Caco-2 (cell line): ENCODE results near the gene LARGE2. TPM values are rescaled to one million over a fixed set of nuclear protein-coding genes. Genes with fewer than 3 reads are reported as not detected.

ENCODE experiments used
- BruUV-seq: library from RNA; stranded (reverse); fragments of 400-500 nt; replicated peaks from 2 replicates; lab custom pipeline; 2021; lab: Mats Ljungman, UMichigan
- CTCF ChIA-PET: fragments of 300-600 bp; sonication (Branson Sonifier 250); formaldehyde crosslinking; loops from one replicate; lab custom pipeline; 2022; ENCODE audit warnings: antibody characterized with exemption; lab: Charles Lee
- POLR2A ChIA-PET: fragments of 300-600 bp; sonication (Branson Sonifier 250); formaldehyde crosslinking; loops from one replicate; lab custom pipeline; 2022; ENCODE audit warnings: antibody characterized with exemption; lab: Charles Lee
- DNase-seq, 2 experiments: peaks; one replicate each; pipeline versions ENCODE4 v3.0.0 to v3.0.0-alpha.2; 2020 to 2022
- H3K27me3 ChIP-seq: replicated peaks from 2 replicates; pipeline ENCODE4 v1.6.0; 2011; ENCODE audit warnings: low read length; ENCODE audit not compliant: control insufficient read depth, insufficient read depth
- H3K36me3 ChIP-seq: 2 replicates; pipeline ENCODE4 v1.5.1; 2011; ENCODE audit warnings: low read length; ENCODE audit not compliant: control insufficient read depth, insufficient read depth
- H3K4me1 ChIP-seq: fragments of 250-450 bp; sonication (Bioruptor Pico); 2 replicates; pipeline ENCODE4 v1.5.1; 2020; ENCODE audit warnings: mild to moderate bottlenecking
- H3K4me3 ChIP-seq: 2 replicates; pipeline ENCODE4 v1.5.1; 2011; ENCODE audit warnings: low read depth, mild to moderate bottlenecking, control low read depth, low read length
- H3K9me3 ChIP-seq: fragments of 250-450 bp; sonication (Bioruptor Pico); 2 replicates; pipeline ENCODE4 v1.5.1; 2020; ENCODE audit warnings: mild to moderate bottlenecking, moderate library complexity
- H3K27ac Mint-ChIP-seq: one replicate; pipeline ENCODE4 v1.8.0; 2022; ENCODE audit warnings: mixed read lengths; ENCODE audit not compliant: unreplicated experiment
- H3K27me3 Mint-ChIP-seq: one replicate; pipeline ENCODE4 v1.8.0; 2022; ENCODE audit warnings: mixed read lengths; ENCODE audit not compliant: insufficient read depth, unreplicated experiment
- H3K36me3 Mint-ChIP-seq: one replicate; pipeline ENCODE4 v1.8.0; 2022; ENCODE audit warnings: mild to moderate bottlenecking, mixed read lengths; ENCODE audit not compliant: insufficient read depth, unreplicated experiment
- H3K4me1 Mint-ChIP-seq: one replicate; pipeline ENCODE4 v1.8.0; 2022; ENCODE audit warnings: low read depth, mixed read lengths; ENCODE audit not compliant: unreplicated experiment
- H3K4me3 Mint-ChIP-seq: one replicate; pipeline ENCODE4 v1.8.0; 2022; ENCODE audit warnings: mild to moderate bottlenecking, moderate library complexity, mixed read lengths; ENCODE audit not compliant: unreplicated experiment
- H3K9me3 Mint-ChIP-seq: one replicate; pipeline ENCODE4 v1.8.0; 2022; ENCODE audit warnings: mixed read lengths; ENCODE audit not compliant: unreplicated experiment
- intact Hi-C: fragments of 100-400 bp; cut with micrococcal nuclease; formaldehyde crosslinking; loops from one replicate; pipeline ENCODE4 v1.10.0; 2022; ENCODE audit not compliant: unreplicated experiment
- total RNA-seq: library from RNA; stranded (reverse); gene quantifications from 2 replicates; pipeline ENCODE4 v1.2.3, GENCODE V29; 2022
- TF ChIP-seq, protein P1 (sequence below), 2 experiments: fragments of 200-600 bp in 1 of 2; IDR thresholded peaks; 1 replicate in 1 of 2; 2 replicates in 1 of 2; pipeline versions ENCODE4 v1.5.1 to v1.8.0; 2011 to 2022; ENCODE audit warnings: antibody characterized with exemption in 1 of 2, control low read depth in 1 of 2, inconsistent platforms in 1 of 2, low read depth in 1 of 2, low read length in 1 of 2, mild to moderate bottlenecking in 1 of 2, moderate library complexity in 1 of 2; ENCODE audit not compliant: insufficient read depth in 1 of 2, severe bottlenecking in 1 of 2, unreplicated experiment in 1 of 2

The LARGE2 gene
- total RNA-seq, 1 experiment from 2014 or later = 67.4 TPM

DNA sequence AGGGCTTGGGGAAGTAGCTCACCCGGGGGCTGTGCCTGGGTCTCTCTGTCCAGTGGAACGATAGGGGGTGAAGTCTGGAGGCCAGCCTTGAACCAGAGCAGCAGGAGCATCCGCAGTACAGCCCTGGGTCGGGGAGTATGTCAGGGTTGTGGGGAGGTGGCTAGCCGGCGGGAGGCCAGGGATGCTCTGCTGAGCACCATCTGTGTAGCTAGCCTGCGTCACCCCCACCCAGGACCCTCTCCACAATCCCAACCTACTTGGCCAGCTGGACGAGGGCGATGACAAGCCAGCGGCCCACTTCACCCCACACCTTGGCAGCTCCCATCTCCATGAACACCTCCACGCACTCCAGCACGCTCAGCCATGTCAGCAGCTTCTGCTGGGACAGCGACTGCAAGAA lies 7.0 kb upstream of the LARGE2 start:
- BruUV-seq = no TSS peak
- TF ChIP-seq, protein P1, sequence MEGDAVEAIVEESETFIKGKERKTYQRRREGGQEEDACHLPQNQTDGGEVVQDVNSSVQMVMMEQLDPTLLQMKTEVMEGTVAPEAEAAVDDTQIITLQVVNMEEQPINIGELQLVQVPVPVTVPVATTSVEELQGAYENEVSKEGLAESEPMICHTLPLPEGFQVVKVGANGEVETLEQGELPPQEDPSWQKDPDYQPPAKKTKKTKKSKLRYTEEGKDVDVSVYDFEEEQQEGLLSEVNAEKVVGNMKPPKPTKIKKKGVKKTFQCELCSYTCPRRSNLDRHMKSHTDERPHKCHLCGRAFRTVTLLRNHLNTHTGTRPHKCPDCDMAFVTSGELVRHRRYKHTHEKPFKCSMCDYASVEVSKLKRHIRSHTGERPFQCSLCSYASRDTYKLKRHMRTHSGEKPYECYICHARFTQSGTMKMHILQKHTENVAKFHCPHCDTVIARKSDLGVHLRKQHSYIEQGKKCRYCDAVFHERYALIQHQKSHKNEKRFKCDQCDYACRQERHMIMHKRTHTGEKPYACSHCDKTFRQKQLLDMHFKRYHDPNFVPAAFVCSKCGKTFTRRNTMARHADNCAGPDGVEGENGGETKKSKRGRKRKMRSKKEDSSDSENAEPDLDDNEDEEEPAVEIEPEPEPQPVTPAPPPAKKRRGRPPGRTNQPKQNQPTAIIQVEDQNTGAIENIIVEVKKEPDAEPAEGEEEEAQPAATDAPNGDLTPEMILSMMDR (IDR thresholded peaks at IDR 0.05; ENCODE audit: insufficient read depth in 1 of 2, low read depth in 1 of 2, low read length in 1 of 2, severe bottlenecking in 1 of 2, unreplicated experiment in 1 of 2) = no peak
- intact Hi-C loops = no loop called here
- Mint-ChIP-seq H3K27me3 (no peaks in the 10 kb centered on the region), H3K27ac (no peak overlapping the region), H3K36me3 (peaks cover 30% of the 10 kb centered on the region), H3K9me3 (no peaks in the 10 kb centered on the region), H3K4me1 (no peaks in the 10 kb centered on the region), H3K4me3 (peak overlapping the region; percentile 35)
- no peak overlapping the region for H3K4me3 ChIP-seq
- ChIA-PET POLR2A (no interaction called here), CTCF (no interaction called here)
- no peaks in the 10 kb centered on the region for H3K9me3 ChIP-seq
- no peak for DNase-seq
- no peaks in the 10 kb centered on the region for H3K27me3 ChIP-seq
- peaks cover 5% of the 10 kb centered on the region; the same call in 1 of the 2 replicates for H3K4me1 ChIP-seq
- peaks cover 3% of the 10 kb centered on the region for H3K36me3 ChIP-seq

DNA sequence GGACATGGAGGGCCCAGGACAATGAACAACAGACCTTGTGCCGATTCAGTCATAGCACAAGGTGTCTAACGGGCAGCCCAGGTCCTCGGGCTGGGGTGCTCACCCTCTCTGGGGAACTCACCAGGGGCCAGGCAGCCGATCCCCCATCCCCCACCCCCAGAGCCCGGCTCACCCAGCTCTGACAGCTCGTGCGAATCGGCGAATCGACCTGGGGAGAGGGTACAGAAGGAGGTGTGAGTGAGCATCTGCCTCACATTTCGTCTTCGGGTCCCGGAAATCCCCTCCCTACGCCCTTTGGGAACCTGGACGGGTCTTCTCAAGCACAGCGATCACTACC lies 5.2 kb upstream of the LARGE2 start:
- Histone ChIP-seq H3K4me3 (peak overlapping the region; percentile 92), H3K27me3 (no peaks in the 10 kb centered on the region), H3K9me3 (no peaks in the 10 kb centered on the region), H3K36me3 (peaks cover 3% of the 10 kb centered on the region), H3K4me1 (peaks cover 17% of the 10 kb centered on the region)
- TF ChIP-seq, protein P1 (IDR thresholded peaks at IDR 0.05; ENCODE audit: insufficient read depth in 1 of 2, low read depth in 1 of 2, low read length in 1 of 2, severe bottlenecking in 1 of 2, unreplicated experiment in 1 of 2) = no peak
- H3K36me3 Mint-ChIP-seq = peaks cover 26% of the 10 kb centered on the region
- no peak for DNase-seq
- POLR2A ChIA-PET = interaction anchor here (0.6 to 1.0 kb wide), 4 partner anchors 9 to 111 kb away, joined by 3 to 6 read pairs (median 4); no protein-coding TSS in a partner anchor
- no peaks in the 10 kb centered on the region for H3K27me3 Mint-ChIP-seq
- H3K9me3 Mint-ChIP-seq = no peaks in the 10 kb centered on the region
- H3K27ac Mint-ChIP-seq = peak overlapping the region; percentile 99
- BruUV-seq = no TSS peak
- peaks cover 6% of the 10 kb centered on the region for H3K4me1 Mint-ChIP-seq
- peak overlapping the region; percentile 83 for H3K4me3 Mint-ChIP-seq
- intact Hi-C loops = loop anchor here (1.0 kb wide), 1 partner anchor 70 kb away; the partner anchor contains the start of gene CRY2
- CTCF ChIA-PET = interaction anchor here (1.1 to 1.4 kb wide), 3 partner anchors 21 to 146 kb away, joined by 3 to 6 read pairs (median 4); no protein-coding TSS in a partner anchor

DNA sequence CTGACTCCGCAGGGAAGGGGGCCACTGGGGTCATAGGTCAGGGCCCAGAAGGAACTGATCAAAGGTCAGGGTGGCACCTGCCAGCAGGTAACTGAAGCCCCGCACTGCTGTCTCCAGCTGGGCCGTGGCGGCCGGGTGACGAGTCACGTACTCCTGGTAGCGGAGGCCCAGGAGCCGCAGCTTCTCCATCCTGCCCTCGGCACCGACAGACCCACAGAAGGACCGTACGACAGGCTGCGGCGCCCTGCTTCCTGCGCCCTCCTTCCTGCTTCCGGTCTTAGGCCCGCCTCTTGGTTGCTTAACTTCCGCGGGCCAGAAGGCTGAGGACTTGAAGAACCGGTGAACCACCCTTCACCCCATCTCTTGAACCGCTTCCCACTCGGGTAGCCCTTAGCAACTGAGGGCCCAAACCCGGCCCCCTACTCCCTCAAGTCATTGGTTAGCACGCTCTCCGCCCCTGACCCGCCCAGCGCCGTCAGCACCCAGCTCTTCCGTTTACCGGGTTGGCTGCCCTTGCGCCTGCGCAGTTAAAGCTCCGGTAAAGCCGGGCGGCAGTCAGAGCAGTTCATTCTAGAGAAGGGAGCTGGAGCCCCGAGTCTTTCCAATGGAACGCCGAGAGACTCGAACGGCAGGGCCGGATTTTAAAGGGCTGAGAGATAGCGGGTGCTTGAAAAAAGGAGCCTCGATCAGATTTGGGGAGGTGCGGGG lies 4.7 kb upstream of the LARGE2 start, which contains the start of gene PEX16:
TSS of gene PEX16 (minus strand) at position 255 of the 708 bp plus-strand sequence. CDS start at position 189, 66 bp downstream.
- Mint-ChIP-seq H3K27me3 (no peaks in the 10 kb centered on the region), H3K4me1 (peaks cover 6% of the 10 kb centered on the region), H3K27ac (peak within 1 kb of the TSS; percentile 99), H3K4me3 (peak within 1 kb of the TSS; percentile 83), H3K36me3 (peaks cover 26% of the 10 kb centered on the region), H3K9me3 (no peaks in the 10 kb centered on the region)
- peaks cover 17% of the 10 kb centered on the region for H3K4me1 ChIP-seq
- H3K4me3 ChIP-seq = peak within 1 kb of the TSS; percentile 92
- peak; percentile 98 to 99 for DNase-seq
- H3K36me3 ChIP-seq = peaks cover 3% of the 10 kb centered on the region
- H3K27me3 ChIP-seq = no peaks in the 10 kb centered on the region
- H3K9me3 ChIP-seq = no peaks in the 10 kb centered on the region
- CTCF ChIA-PET = interaction anchor here (0.7 to 1.4 kb wide), 5 partner anchors 19 to 146 kb away, joined by 3 to 6 read pairs (median 4); no protein-coding TSS in a partner anchor
- TF ChIP-seq, protein P1 (IDR thresholded peaks at IDR 0.05; ENCODE audit: insufficient read depth in 1 of 2, low read depth in 1 of 2, low read length in 1 of 2, severe bottlenecking in 1 of 2, unreplicated experiment in 1 of 2) = no peak
- POLR2A ChIA-PET = interaction anchor here (0.6 to 1.0 kb wide), 8 partner anchors 9 to 1661 kb away, joined by 3 to 6 read pairs (median 4); no protein-coding TSS in a partner anchor
- no TSS peak for BruUV-seq
- intact Hi-C loops = loop anchor here (1.0 kb wide), 2 partner anchors 17 to 70 kb away; partner anchors contain the start of gene CRY2
